GM20000 (cell line): ENCODE data around the gene C9.

Experiments used
- DNase-seq: peaks from one replicate; pipeline ENCODE4 v3.0.0; 2012; ENCODE audit warnings: low spot score
- TF ChIP-seq, protein P1 (sequence below): IDR thresholded peaks from 2 replicates; pipeline ENCODE4 v1.5.1; 2012; ENCODE audit warnings: mild to moderate bottlenecking, control low read depth; ENCODE audit errors: extremely low read depth, missing control alignments

Gene C9

DNA sequence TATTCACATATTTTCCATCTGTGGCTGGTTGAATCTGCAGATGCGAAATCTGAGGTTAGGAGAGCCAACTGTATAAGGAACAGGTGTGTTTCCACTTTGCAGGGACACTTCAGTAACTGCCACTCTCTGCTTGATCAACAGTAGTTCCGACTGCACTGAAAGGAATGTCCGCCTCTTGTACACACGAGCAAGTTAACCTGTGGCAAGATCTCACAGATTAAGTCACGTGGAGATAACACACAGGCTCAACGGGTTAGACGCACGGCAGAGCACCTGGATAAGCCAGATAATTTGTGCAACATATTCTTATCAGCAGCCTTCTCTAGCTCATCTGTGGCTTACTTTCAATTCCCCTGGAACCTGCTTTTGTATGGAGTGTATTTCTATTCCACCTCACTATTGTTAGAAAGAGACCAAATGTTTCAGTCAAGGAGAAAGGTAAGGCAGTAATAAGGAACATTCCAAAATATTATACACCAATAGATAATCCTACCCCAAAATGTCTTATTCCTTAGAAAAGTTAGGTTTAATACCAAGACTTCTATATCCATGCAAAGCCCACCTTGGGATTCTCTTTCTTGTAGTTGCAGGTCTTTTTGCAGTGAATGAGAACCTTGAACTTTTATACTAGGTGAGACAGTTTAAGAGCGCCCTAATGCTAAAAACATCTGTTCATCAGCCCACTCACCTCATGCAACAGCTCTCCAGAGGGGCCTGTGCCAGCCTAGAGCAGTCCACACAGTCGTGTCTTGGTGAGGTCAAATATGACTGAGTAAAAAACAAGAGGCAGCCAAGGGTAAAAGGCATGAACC lies 6.5 kb upstream of the C9 start:
- TF ChIP-seq, protein P1, sequence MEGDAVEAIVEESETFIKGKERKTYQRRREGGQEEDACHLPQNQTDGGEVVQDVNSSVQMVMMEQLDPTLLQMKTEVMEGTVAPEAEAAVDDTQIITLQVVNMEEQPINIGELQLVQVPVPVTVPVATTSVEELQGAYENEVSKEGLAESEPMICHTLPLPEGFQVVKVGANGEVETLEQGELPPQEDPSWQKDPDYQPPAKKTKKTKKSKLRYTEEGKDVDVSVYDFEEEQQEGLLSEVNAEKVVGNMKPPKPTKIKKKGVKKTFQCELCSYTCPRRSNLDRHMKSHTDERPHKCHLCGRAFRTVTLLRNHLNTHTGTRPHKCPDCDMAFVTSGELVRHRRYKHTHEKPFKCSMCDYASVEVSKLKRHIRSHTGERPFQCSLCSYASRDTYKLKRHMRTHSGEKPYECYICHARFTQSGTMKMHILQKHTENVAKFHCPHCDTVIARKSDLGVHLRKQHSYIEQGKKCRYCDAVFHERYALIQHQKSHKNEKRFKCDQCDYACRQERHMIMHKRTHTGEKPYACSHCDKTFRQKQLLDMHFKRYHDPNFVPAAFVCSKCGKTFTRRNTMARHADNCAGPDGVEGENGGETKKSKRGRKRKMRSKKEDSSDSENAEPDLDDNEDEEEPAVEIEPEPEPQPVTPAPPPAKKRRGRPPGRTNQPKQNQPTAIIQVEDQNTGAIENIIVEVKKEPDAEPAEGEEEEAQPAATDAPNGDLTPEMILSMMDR = no peak
- DNase-seq = no peak

DNA sequence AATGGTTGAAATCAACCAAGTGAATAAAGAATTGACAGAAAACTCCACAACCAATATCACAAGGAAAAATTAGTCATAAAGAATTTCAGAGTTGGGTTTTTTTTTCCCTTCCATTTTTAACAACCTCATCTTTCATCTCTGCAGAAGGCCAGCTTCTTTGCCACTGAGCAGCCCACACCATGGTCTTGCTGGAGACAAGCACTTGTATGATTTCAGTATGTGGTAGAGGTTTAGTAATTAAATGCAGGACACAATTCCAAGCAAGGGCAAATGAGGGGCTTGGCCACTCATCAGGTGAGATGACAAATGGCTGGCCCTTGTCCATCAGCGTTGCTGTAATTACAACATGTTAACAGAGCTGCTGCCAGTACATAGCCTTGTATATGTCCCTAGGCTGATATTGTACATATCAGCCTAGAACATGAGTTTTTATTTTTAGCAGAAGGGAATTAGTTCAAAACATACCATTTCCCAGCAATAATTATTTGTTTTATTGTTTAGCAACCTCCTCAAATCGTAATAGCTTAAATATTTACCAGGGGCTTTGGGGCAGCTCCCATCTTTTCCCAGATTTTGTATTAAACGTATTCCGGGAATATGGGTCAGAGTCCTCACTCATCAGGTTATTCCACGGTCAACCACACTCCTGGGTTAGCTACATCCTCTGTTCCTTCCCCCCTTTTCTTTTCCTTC lies 5.0 kb upstream of the C9 start:
- TF ChIP-seq, protein P1 = no peak
- no peak for DNase-seq

DNA sequence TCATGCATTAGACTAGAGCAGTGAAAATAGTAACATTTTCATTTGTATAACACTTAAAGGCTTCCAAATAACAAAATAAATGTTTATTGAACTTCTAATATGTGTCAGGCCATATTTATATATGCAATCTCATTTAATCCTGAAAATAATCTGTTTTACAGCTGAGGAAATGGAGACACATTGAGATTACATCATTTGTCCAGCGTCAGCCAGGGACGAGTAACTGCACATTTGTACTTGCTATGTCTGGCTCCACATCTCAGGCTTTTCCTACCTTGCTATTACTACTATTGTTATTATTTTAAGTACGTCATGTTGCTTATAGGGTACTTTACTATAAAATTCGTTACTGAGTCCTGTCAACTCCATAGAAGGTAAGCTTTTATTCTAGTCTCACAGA lies 3.8 kb upstream of the C9 start:
- TF ChIP-seq, protein P1 = no peak
- DNase-seq = no peak

- TF ChIP-seq, protein P1 = no peak
- DNase-seq = no peak
Measured at GRCh38 chr5:39367711-39368110, 3.4 kb upstream of the C9 start.

- TF ChIP-seq, protein P1 = no peak
- DNase-seq = no peak
Measured at GRCh38 chr5:39363217-39363616, 1.1 kb downstream of the C9 start.

DNA sequence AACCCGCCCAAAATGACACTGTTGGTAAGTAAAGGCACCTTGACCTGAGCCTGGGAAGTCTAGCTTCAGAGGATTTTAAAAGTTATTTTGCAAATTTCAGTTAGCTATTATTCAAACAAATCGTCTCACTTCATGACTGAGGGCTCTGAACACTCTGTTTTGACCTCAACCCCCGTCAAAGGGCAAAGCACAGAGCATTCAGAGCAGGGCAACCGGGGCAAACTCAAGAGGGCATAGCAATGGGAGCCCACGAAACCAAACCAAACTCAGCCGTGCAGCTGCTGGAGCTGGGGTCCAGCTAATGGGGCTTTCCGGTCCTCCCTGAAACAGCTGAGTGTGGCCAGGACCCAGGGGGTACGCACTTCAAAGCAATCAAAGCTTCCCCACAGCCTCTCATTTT lies 1.6 kb downstream of the C9 start:
- no peak for DNase-seq
- TF ChIP-seq, protein P1 = no peak

- TF ChIP-seq, protein P1 = no peak
- no peak for DNase-seq
Measured at GRCh38 chr5:39361306-39361705, 3.0 kb downstream of the C9 start.
